ENCODE measurements around the gene POLR3F.

POLR3F gene

GRCh38 chr20:18477821-18478220, 10.6 kb downstream of the POLR3F start:
- H3K36me3 ChIP-seq (ENCODE audit: low read length): peaks cover 8% of the 10 kb centered on the region
- TF ChIP-seq CTCF (IDR thresholded peaks at IDR 0.05; ENCODE audit: insufficient read depth, low read length, poor library complexity, severe bottlenecking) (no peak), EZH2phosphoT487 (conservative IDR thresholded peaks at IDR 0.05; ENCODE audit: low read length) (no peak)
- H3K27ac ChIP-seq (ENCODE audit: low read depth, low read length): no peak overlapping the region

GRCh38 chr20:18481596-18481995, 14.4 kb downstream of the POLR3F start:
- TF ChIP-seq CTCF (IDR thresholded peaks at IDR 0.05; ENCODE audit: insufficient read depth, low read length, poor library complexity, severe bottlenecking): no peak
- no peak for TF ChIP-seq EZH2phosphoT487 (conservative IDR thresholded peaks at IDR 0.05; ENCODE audit: low read length)
- H3K4me3 ChIP-seq (ENCODE audit: insufficient read depth, low read length, poor library complexity, severe bottlenecking): no peak overlapping the region
- no peaks in the 10 kb centered on the region for H3K27me3 ChIP-seq (ENCODE audit: low read length)

More at GRCh38 chr20:18477821-18478220, 10.6 kb downstream of the POLR3F start:
- H3F3A ChIP-seq (ENCODE audit: insufficient read depth): no peaks in the 10 kb centered on the region; the same call in 1 of the 2 replicates
- no peaks in the 10 kb centered on the region for H3K27me3 ChIP-seq (ENCODE audit: low read length)
- H3K4me2 ChIP-seq (ENCODE audit: low read depth, low read length, poor library complexity, severe bottlenecking): no peak overlapping the region
- H3K9me2 ChIP-seq (replicated peaks; ENCODE audit: insufficient read depth, low read length): no peaks in the 10 kb centered on the region
- no peaks in the 10 kb centered on the region for H3K9me3 ChIP-seq (ENCODE audit: insufficient read depth, low read length)
- no peaks in the 10 kb centered on the region for H3K79me2 ChIP-seq (ENCODE audit: insufficient read depth, low read length)
- no peak overlapping the region for H2AFZ ChIP-seq (ENCODE audit: low read depth, low read length, severe bottlenecking)
- no peak overlapping the region for H3K4me3 ChIP-seq (ENCODE audit: insufficient read depth, low read length, poor library complexity, severe bottlenecking)
- H4K20me1 ChIP-seq (ENCODE audit: low read depth, low read length): no peaks in the 10 kb centered on the region
- H3K9ac ChIP-seq (ENCODE audit: low read length): no peak overlapping the region

GRCh38 chr20:18488301-18488700, 21.1 kb downstream of the POLR3F start:
- H3K27ac ChIP-seq (ENCODE audit: low read depth, low read length): no peak overlapping the region
- no peak for TF ChIP-seq CTCF (IDR thresholded peaks at IDR 0.05; ENCODE audit: insufficient read depth, low read length, poor library complexity, severe bottlenecking)
- no peak for TF ChIP-seq EZH2phosphoT487 (conservative IDR thresholded peaks at IDR 0.05; ENCODE audit: low read length)

More at GRCh38 chr20:18481596-18481995, 14.4 kb downstream of the POLR3F start:
- Histone ChIP-seq H3K27ac (ENCODE audit: low read depth, low read length) (no peak overlapping the region), H3K9ac (ENCODE audit: low read length) (no peak overlapping the region), H3K9me2 (replicated peaks; ENCODE audit: insufficient read depth, low read length) (no peaks in the 10 kb centered on the region), H2AFZ (ENCODE audit: low read depth, low read length, severe bottlenecking) (no peak overlapping the region), H3K4me2 (ENCODE audit: low read depth, low read length, poor library complexity, severe bottlenecking) (no peak overlapping the region), H3K36me3 (ENCODE audit: low read length) (peaks cover 13% of the 10 kb centered on the region; the same call in 1 of the 2 replicates), H4K20me1 (ENCODE audit: low read depth, low read length) (no peaks in the 10 kb centered on the region), H3K79me2 (ENCODE audit: insufficient read depth, low read length) (no peaks in the 10 kb centered on the region), H3F3A (ENCODE audit: insufficient read depth) (no peaks in the 10 kb centered on the region; the same call in 1 of the 2 replicates), H3K9me3 (ENCODE audit: insufficient read depth, low read length) (no peaks in the 10 kb centered on the region)

More at GRCh38 chr20:18488301-18488700, 21.1 kb downstream of the POLR3F start:
- Histone ChIP-seq H3K79me2 (ENCODE audit: insufficient read depth, low read length) (no peaks in the 10 kb centered on the region), H3K36me3 (ENCODE audit: low read length) (peaks cover 16% of the 10 kb centered on the region; the same call in 1 of the 2 replicates), H3K9ac (ENCODE audit: low read length) (no peak overlapping the region), H3K9me3 (ENCODE audit: insufficient read depth, low read length) (no peaks in the 10 kb centered on the region), H3K9me2 (replicated peaks; ENCODE audit: insufficient read depth, low read length) (no peaks in the 10 kb centered on the region), H3K4me2 (ENCODE audit: low read depth, low read length, poor library complexity, severe bottlenecking) (no peak overlapping the region), H4K20me1 (ENCODE audit: low read depth, low read length) (no peaks in the 10 kb centered on the region), H3K4me3 (ENCODE audit: insufficient read depth, low read length, poor library complexity, severe bottlenecking) (no peak overlapping the region), H3F3A (ENCODE audit: insufficient read depth) (no peaks in the 10 kb centered on the region; the same call in 1 of the 2 replicates), H3K27me3 (ENCODE audit: low read length) (no peaks in the 10 kb centered on the region), H2AFZ (ENCODE audit: low read depth, low read length, severe bottlenecking) (no peak overlapping the region)
